Lung (tissue), 12 donors: ENCODE measurements around the gene PPP3R1. TPM values are rescaled to one million over a fixed set of nuclear protein-coding genes. Genes with fewer than 3 reads are reported as not detected.

Experiments
- ATAC-seq: fragments of 200-7000 bp; cut with Tn5 transposase; one replicate; pipeline ENCODE4 v1.9.1; 2020; ENCODE audit warnings: moderate number of reproducible peaks; ENCODE audit not compliant: insufficient read depth, low FRiP score
- DNase-seq, 3 donors: peaks; one replicate each; pipeline ENCODE4 v3.0.0-alpha.2; 2013 to 2017
- H3K27ac ChIP-seq, 2 donors: one replicate each; pipeline ENCODE4 v1.5.1; 2013; ENCODE audit warnings: mild to moderate bottlenecking in 2 of 2, moderate library complexity in 2 of 2, control low read depth in 1 of 2, inconsistent platforms in 1 of 2, low read depth in 1 of 2, low read length in 1 of 2
- H3K27me3 ChIP-seq, 3 donors: one replicate each; pipeline ENCODE4 v1.5.1; 2013; ENCODE audit warnings: low read length in 2 of 3; ENCODE audit not compliant: control insufficient read depth in 3 of 3, insufficient read depth in 3 of 3
- H3K36me3 ChIP-seq, 4 donors: one replicate each; pipeline ENCODE4 v1.5.1; 2013; ENCODE audit warnings: low read length in 4 of 4, mild to moderate bottlenecking in 1 of 4, moderate library complexity in 1 of 4; ENCODE audit not compliant: control insufficient read depth in 4 of 4, insufficient read depth in 4 of 4
- H3K4me1 ChIP-seq, 5 donors: one replicate each; pipeline ENCODE4 v1.5.1; 2013; ENCODE audit warnings: low read length in 5 of 5, mild to moderate bottlenecking in 2 of 5, moderate library complexity in 1 of 5; ENCODE audit not compliant: control insufficient read depth in 5 of 5, insufficient read depth in 5 of 5
- H3K4me3 ChIP-seq: one replicate; pipeline ENCODE4 v1.5.1; 2013; ENCODE audit warnings: mild to moderate bottlenecking, control low read depth, moderate library complexity
- H3K9ac ChIP-seq, 2 donors: one replicate each; pipeline ENCODE4 v1.5.1; 2013; ENCODE audit warnings: low read length in 2 of 2, control low read depth in 1 of 2; ENCODE audit not compliant: insufficient read depth in 1 of 2
- H3K9me3 ChIP-seq, 4 donors: one replicate each; pipeline ENCODE4 v1.5.1; 2013; ENCODE audit warnings: low read length in 3 of 4, mild to moderate bottlenecking in 1 of 4, moderate library complexity in 1 of 4; ENCODE audit not compliant: control insufficient read depth in 4 of 4, insufficient read depth in 3 of 4
- CTCF ChIP-seq: IDR thresholded peaks from 2 replicates; pipeline ENCODE4 v1.5.1; 2012; ENCODE audit warnings: mild to moderate bottlenecking; ENCODE audit errors: control extremely low read depth, extremely low read depth
- WGBS, 2 donors: extraction: QIAGEN DNeasy Blood & Tissue Kit; methylation state at CpG; one replicate each; pipeline ENCODE4 v1.1.7; 2013; 5-methylcytosine and 5-hydroxymethylcytosine counted together
- polyA plus RNA-seq, 2 donors: library from polyadenylated mRNA; stranded (reverse); fragments of 200-250 nt; gene quantifications; one replicate each; pipeline ENCODE4 v1.2.1, GENCODE V29; 2013
- total RNA-seq, 2 donors: library from RNA; depleted of rRNA in 1 of 2; stranded (reverse); fragments of >200 nt in 1 of 2; gene quantifications; one replicate each; pipeline ENCODE4 v1.2.1, GENCODE V29; 2014 to 2021
- donor health status: control.
- donor health status: control.
- donor health status: Bipolar disorder and iron deficiency.
- donor health status: healthy.
- donor health status: DM: yes; HTN: yes; CAD: no.

The PPP3R1 gene
- total and polyA plus RNA-seq, 4 donors = 20.8 to 69.7 (median 36.8) TPM

GRCh38 chr2:68172990-68173700 is 79.2 kb downstream of the PPP3R1 start:
- Histone ChIP-seq H3K9me3 (no peaks in the 10 kb centered on the region), H3K27ac (no peak overlapping the region), H3K4me3 (no peak overlapping the region), H3K4me1 (no peaks in the 10 kb centered on the region), H3K9ac (no peak overlapping the region), H3K27me3 (no peaks in the 10 kb centered on the region), H3K36me3 (peaks cover 4 to 22% (median 7%) of the 10 kb centered on the region in 4 donors)
- ATAC-seq (no peak), DNase-seq (no peak)
- TF ChIP-seq CTCF = no peak
- WGBS, 2 donors = 43 to 83% methylated on average over 8 of the region's 8 CpGs

GRCh38 chr2:68172521-68172920 is 79.8 kb downstream of the PPP3R1 start:
- no peak for TF ChIP-seq CTCF
- peaks cover 0 to 19% (median 4%) of the 10 kb centered on the region in 4 donors for H3K36me3 ChIP-seq
- no peak overlapping the region for H3K27ac ChIP-seq
- ATAC-seq (no peak), DNase-seq (no peak)
- H3K9ac ChIP-seq = no peak overlapping the region
- H3K27me3 ChIP-seq = no peaks in the 10 kb centered on the region
- WGBS, 2 donors = 35 to 58% methylated on average over 2 of the region's 2 CpGs
- no peak overlapping the region for H3K4me3 ChIP-seq
- H3K4me1 ChIP-seq = no peaks in the 10 kb centered on the region
- H3K9me3 ChIP-seq = no peaks in the 10 kb centered on the region

- H3K9ac ChIP-seq = no peak overlapping the region
- no peak for DNase-seq
- peaks cover 0 to 26% (median 3%) of the 10 kb centered on the region in 4 donors for H3K36me3 ChIP-seq
- 87 to 90% methylated on average over 4 of the region's 4 CpGs for WGBS, 2 donors
- H3K9me3 ChIP-seq = no peaks in the 10 kb centered on the region
- no peak overlapping the region for H3K27ac ChIP-seq
- TF ChIP-seq CTCF = no peak
- no peak overlapping the region for H3K4me3 ChIP-seq
- ATAC-seq = no peak
- H3K27me3 ChIP-seq = no peaks in the 10 kb centered on the region
- no peaks in the 10 kb centered on the region for H3K4me1 ChIP-seq
These were observed 80.6 kb downstream of the PPP3R1 start for GRCh38 chr2:68171684-68172083.

- H3K9ac ChIP-seq = no peak overlapping the region
- no peaks in the 10 kb centered on the region for H3K4me1 ChIP-seq
- peaks cover 0 to 25% (median 6%) of the 10 kb centered on the region in 4 donors for H3K36me3 ChIP-seq
- no peaks in the 10 kb centered on the region for H3K27me3 ChIP-seq
- no peak for TF ChIP-seq CTCF
- 83 to 92% methylated on average over 7 of the region's 7 CpGs for WGBS, 2 donors
- ATAC-seq (no peak), DNase-seq (no peak)
- no peaks in the 10 kb centered on the region for H3K9me3 ChIP-seq
- no peak overlapping the region for H3K4me3 ChIP-seq
- no peak overlapping the region for H3K27ac ChIP-seq
These were observed 81.2 kb downstream of the PPP3R1 start for GRCh38 chr2:68171146-68171545.
